CD4-positive, alpha-beta T cell treated with Interleukin-15 for 1 hour (primary cell): ENCODE measurements around the gene TYR.
"Not testable (repeated sequence)": the region's sequence is repeated elsewhere in the genome, so short reads cannot be mapped to it uniquely, and the experiment has no call there.

Experiments used
- DNase-seq: peaks from one replicate; pipeline ENCODE4 v3.0.0-alpha.2; 2020

Gene TYR

GRCh38 chr11:89177691-89178231 is at the start of gene TYR:
TSS of gene TYR (plus strand) at chr11:89177875. CDS start at chr11:89177954, 79 bp downstream.
- no peak for DNase-seq

GRCh38 chr11:89136606-89137005 is 41.1 kb upstream of the TYR start:
- no peak for DNase-seq

DNA sequence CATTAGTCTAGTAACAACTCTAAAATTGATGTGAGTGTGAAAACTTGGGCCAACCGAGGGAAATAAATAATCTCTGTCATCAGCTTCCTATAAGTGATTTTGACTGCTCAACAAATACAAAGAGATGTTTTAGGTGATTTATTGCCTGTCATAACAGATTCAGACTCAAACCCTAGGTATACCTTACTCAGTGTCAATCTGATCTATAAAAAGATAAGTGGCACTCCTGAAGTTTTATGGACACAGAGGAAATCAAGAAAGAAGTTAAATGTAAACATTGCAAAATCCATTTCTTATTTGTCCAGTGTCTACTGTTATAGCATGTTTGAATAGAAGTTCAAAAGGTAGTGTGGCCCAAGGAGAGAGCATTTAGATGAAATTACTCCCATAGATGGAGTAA is 30.4 kb upstream of the TYR start:
- DNase-seq: no peak

GRCh38 chr11:89159974-89160373 is 17.7 kb upstream of the TYR start:
- no peak for DNase-seq

DNA sequence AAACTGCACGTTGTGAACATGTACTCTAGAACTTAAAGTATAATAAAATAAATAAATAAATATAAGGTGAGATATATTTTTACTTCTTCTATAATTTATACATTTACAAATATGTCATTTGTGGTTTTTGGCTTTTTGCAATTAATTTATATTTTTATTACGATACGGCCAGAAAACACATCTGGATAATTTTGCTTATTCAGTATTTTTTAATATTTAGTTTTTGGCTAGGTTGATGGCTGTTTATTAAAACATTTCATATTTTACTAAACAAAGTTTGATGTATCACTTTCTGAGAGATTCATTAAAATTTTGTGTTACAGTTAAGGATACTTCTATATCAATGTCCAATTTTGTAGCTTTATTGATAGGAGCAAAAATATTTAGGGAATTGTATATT is 15.7 kb upstream of the TYR start:
- DNase-seq: no peak

DNA sequence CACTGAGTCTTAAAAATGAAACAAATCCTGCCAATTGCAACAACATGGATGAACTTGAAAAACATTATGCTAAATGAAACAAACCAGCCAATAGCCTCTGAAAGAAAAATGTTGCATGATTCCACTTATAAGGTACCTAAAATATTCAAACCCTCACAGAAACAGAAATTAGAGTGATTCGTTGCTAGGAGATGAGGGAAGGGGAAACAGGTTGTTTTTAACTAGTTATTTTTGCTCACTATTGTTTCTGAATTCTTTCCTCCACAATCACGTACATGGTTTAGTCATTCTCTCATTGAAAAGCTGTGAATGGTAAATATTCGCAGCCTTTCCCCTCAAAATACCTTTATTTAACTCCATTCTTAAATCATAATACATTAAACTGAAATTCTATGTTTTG is 14.0 kb upstream of the TYR start:
- DNase-seq: no peak

DNA sequence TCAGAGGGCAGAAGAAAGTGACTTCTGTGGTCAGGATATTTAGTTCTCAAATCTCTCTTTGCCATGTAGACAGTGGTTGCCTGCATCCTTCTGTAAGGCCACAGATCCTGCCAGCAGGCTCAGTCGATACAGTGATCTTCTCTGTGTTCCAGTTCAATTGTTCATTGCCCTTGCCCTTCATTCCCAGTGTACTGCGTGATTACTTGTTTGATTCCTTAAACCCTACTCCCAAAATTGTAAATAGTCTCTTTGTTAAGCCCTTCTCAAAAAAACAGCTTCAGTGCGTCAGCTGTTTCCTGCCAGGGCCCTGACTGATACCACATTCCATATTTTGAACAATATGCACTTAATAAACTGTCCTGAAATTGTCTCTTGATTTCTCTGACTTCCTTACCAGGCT is 9.3 kb upstream of the TYR start:
- no peak for DNase-seq

- DNase-seq: no peak
Measured at GRCh38 chr11:89175796-89176195, 1.9 kb upstream of the TYR start.

DNA sequence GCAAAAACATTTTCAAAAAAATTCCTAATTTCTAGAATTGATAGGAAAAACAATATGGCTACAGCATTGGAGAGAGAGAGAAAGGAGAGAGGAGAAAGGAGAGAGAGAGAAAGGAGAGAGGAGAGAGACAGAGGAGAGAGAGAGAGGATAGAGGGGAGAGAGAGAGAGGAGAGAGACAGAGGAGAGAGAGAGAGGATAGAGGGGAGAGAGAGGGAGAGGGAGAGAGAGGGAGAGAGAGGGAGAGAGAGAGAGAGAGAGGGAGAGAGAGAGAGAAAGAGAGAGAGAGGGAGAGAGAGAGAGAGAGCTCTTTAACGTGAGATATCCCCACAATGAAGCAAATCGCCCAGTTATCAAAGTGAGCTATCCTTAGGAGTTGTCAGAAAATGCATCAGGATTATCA is 737 bp upstream of the TYR start:
- DNase-seq: no peak

DNA sequence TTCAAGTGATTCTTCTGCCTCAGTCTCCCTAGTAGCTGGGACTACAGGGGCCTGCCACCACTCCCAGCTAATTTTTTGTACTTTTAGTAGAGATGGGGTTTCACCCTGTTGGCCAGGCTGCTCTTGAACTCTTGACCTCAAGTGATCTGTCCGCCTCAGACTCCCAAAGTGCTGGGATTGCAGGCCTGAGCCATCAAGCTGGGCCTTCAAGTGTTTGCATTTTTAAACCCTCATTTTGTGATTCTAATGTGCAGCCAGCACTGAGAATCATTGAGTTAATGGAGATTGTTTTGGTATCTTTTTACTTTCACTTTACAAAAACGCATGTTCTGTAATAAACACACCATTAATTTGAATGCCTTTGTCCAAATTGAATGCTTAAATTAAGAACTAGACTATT is 3.4 kb downstream of the TYR start:
- DNase-seq: no peak

DNA sequence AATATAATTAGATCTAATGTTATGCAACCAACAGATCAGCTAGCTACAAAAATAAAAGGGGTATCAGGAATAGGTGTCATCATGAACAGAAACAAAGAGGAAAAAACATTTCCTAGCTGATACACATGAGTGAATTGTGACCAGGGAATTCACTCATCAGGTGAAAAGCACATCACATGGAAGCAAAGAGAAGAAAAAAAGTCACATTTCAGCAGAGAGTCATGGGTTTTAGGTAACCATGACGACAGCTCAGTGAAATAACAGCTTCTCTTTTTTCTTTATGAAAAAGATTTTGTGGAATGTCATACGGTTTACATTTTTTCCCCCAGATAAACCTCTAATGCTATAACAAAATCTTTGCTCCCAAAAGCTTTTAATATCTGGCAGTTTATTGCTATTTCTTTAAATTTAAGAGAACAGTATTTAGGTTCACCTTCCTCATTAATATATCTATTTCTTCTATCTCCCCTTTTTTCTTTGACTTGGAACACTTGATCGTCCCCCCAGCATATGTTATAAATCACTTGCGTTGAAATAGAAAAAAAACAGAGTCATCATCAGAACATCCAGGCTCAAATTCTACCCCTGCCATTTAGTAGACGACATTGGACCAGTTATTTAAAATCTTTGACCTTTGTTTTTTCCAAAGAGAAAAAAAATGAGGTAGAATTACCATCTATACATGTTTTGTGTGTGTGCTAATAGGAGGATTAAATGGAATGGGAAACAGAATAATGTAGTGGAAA is 5.3 kb downstream of the TYR start:
- no peak for DNase-seq

- DNase-seq: no peak
Measured at GRCh38 chr11:89184021-89184420, 6.3 kb downstream of the TYR start.

- DNase-seq: no peak
Measured at GRCh38 chr11:89189776-89190175, 12.1 kb downstream of the TYR start.

DNA sequence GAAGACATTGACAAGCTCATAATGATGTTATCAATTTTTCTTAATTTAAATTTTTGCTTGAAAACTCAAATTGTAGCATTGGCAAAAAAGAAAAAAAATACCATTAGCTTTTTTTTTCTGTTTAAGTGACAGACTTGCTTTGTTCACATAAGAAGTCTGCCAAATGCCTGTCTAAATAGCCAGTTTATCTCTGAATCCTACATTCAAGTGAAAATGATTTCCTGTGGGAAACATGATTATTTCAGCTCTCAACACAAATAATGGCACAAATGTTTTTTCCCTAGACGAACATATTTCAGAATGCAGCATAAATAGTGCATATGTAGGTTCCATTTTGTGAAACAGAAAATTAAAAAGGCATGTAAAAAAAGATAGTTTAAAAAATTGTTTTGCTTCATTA is 23.5 kb downstream of the TYR start:
- no peak for DNase-seq

DNA sequence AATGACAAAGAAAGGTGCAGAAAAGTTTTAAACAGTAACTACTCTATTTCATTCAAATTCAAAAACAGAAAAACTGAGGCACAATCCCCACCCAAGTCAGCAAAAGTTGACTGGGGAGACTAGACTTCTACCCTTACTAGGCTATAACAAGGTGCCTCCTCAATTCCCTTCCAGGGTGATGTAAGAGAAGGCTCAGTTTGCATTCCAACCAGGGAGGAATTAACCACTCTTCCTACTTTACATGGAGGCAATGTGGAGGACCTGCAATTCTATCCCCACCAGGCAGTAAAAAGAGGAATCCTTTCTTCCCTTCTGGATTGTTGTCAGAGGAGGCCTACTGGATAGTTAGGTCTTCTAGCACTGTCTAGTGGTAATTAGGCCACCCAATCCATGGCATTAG is 26.1 kb downstream of the TYR start:
- DNase-seq: no peak

DNA sequence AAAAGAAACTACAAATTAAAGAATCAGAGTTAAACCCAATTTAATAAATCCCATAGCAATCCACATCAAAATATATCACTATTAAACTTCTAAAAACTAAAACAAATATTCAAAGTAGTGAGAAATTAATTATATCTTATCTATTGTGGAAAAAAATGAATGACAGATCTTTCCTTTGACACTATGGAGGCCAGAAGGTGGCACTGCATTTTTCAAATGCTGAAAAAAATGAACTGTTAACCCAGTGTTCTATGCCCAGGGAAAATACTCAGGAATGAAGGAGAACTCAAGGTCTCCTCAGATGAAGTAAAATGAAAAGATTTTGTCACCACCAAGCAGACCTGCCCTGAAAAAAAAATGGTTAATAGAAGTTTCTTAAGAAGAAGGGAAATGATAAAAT is 27.7 kb downstream of the TYR start:
- DNase-seq: no peak

DNA sequence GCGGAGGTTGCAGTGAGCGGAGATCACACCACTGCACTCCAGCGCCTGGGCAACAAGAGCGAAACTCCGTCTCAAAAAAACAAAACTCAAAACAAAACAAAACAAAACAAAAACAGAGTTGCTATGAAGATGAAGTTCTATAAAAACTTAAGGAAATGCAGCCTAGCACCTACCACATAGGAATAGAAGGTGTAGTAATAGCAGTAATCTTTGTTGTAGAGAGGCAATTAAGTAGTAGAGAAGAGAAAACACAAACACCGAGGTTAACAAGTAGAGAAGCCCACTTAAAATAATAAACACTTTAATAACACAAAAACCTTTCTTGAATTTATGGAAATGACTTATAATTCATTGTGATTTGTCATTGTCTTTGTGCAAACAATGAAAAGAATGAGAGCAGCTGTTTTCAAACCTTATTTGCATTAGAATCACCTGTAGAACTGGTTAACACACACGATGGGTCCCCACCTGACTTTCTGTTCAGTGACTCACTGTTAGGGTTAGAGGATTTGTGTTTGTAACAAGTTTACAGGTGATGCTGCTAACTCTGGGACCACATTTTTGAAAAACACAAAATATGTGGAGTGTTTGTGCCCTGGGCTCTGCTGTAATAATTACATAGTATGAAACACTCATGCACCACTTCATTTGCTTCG is 43.1 kb downstream of the TYR start:
- no peak for DNase-seq

DNA sequence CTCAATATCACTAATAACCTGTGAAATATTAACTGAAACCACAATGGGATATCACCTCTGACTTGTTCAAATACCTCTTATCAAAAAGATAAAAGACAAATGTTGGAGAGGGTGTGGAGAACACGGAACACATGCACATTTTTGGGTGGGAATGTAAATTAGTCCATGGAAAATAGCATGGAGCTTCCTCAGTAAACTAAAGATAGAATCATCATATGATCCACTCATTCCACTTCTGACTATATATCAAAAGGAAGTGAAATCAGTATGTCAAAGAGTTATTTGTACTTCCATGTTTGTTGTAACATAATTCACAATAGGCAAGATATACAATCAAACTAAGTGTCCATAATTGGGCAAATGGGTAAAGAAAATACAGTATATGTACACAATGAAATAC is 57.4 kb downstream of the TYR start:
- no peak for DNase-seq

- no peak for DNase-seq
Measured at GRCh38 chr11:89235976-89236375, 58.3 kb downstream of the TYR start.

DNA sequence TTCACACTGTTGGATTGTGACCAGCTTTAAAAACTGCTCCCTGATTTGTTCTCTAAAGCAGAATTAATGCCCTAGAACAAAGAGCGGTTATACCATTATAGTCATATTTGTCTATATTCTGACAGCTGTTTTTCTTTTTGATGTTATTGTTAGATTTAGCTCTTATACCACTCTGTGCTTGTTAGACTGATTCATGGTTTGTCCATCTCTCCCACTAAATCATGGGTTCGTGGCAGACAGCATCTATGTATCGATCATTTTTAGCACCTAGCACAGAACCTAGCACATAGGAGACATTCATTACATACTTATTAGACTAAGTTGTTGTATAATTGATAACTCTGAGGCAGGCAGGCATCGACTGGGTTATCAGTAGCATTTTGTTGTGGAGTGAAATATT is 69.3 kb downstream of the TYR start:
- DNase-seq: not testable (repeated sequence)

DNA sequence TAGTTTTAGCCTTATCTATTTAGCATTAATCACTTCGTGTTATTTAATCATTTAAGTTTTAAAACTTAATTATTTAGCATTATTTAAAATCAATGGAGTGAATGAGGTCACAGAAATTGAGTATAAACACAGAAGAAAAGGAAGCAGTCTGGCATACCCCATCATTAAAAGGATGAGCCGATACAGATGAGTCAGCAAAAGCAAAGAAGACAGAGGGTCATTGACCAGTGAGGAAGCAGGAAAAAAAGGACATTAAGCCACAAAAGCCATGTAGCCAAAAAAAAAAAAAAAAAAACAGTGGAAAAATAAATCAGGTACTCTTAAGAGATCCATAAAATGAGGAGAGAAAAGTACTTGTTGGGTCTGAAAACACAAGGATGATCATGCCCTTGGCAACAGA is 71.5 kb downstream of the TYR start:
- no peak for DNase-seq

DNA sequence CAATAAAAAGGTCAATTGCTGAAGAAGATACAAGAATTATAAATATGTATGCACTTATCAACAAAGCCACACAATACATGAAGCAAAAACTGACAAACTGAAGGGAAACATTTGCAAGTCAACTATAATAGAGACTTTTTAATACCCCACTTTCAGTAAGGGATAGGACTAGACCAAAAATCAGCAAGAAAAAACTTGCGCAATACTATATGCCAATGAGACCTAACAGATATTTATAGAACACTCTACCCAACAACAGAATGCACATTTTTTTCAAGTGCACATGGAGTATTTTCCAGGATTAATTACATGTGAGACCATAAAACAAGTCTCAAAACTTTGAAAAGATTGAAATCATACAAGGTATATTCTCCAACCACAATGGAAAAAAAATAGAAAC is 83.8 kb downstream of the TYR start:
- DNase-seq: not testable (repeated sequence)

- no peak for DNase-seq
Measured at GRCh38 chr11:89267660-89268302, 90.1 kb downstream of the TYR start.

DNA sequence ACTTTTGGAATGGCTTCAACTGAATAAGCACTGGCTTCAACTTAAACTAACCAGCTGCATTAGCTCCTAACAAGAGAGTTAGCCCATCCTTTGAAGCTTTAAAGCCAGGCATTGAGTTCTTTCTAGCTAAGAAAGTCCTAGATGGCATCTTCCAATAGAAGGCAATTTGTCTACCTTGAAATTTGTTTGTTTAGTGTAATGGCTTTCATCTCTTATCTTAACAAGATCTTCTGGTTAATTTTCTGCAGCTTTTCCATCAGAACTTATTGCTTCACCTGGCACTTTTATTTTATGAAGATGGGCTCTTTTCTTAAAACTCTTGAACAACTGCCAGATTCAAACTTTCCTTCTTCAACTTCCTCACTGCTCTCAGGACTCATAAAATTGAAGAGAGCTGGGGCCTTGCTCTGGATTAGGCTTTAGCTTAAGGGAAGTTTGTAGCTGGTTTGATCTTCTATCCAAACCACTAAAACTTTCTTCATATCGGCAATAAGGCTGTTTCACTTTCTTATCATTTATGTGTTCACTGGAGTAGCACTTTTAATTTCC is 94.9 kb downstream of the TYR start:
- not testable (repeated sequence) for DNase-seq
